ENCODE measurements around the gene MEG3. TPM values are rescaled to one million over a fixed set of nuclear protein-coding genes. Genes with fewer than 3 reads are reported as not detected.
A peak's percentile ranks its signal among the peaks of the same experiment; 100 is the strongest.

Gene MEG3
- polyA plus RNA-seq, 1 donor from 2014 or later, result not detected

GRCh38 chr14:100790502-100791347, 35.2 kb upstream of the MEG3 start:
- no peak for TF ChIP-seq CTCF (IDR thresholded peaks at IDR 0.05; ENCODE audit: poor library complexity, severe bottlenecking)
- peak; percentile 44 for TF ChIP-seq POLR2AphosphoS5 (IDR thresholded peaks at IDR 0.05)
- TF ChIP-seq TAF1 (IDR thresholded peaks at IDR 0.05; ENCODE audit: low read depth), result no peak
- no peak for TF ChIP-seq EP300 (conservative IDR thresholded peaks at IDR 0.05; ENCODE audit: poor library complexity, severe bottlenecking)
- no peak for TF ChIP-seq MXI1 (conservative IDR thresholded peaks at IDR 0.05; ENCODE audit: poor library complexity, severe bottlenecking)
- no peak for TF ChIP-seq EZH2 (IDR thresholded peaks at IDR 0.05; ENCODE audit: borderline replicate concordance, insufficient read depth, low read length, poor library complexity, severe bottlenecking)
- no peak for TF ChIP-seq SMC3 (conservative IDR thresholded peaks at IDR 0.05; ENCODE audit: poor library complexity)
- TF ChIP-seq REST (IDR thresholded peaks at IDR 0.05; ENCODE audit: borderline replicate concordance), result peak; percentile 73
- no peak for TF ChIP-seq RAD21 (conservative IDR thresholded peaks at IDR 0.05)
- Histone ChIP-seq H3K27ac (ENCODE audit: low read length) (peak overlapping the region; percentile 2), H3K9ac (ENCODE audit: low read length) (peak overlapping the region; percentile 13)

GRCh38 chr14:100791348-100791735, 34.6 kb upstream of the MEG3 start:
- H3K9ac ChIP-seq (ENCODE audit: low read length), result peak overlapping the region; percentile 13
- no peaks in the 10 kb centered on the region for H3F3A ChIP-seq (ENCODE audit: insufficient read depth, low read length, poor library complexity, severe bottlenecking)
- no peak for TF ChIP-seq CTCF (IDR thresholded peaks at IDR 0.05; ENCODE audit: poor library complexity, severe bottlenecking)
- no peak for TF ChIP-seq EZH2 (IDR thresholded peaks at IDR 0.05; ENCODE audit: borderline replicate concordance, insufficient read depth, low read length, poor library complexity, severe bottlenecking)
- TF ChIP-seq TAF1 (IDR thresholded peaks at IDR 0.05; ENCODE audit: low read depth), result no peak
- no peak for TF ChIP-seq POLR2AphosphoS5 (IDR thresholded peaks at IDR 0.05)
- TF ChIP-seq RAD21 (conservative IDR thresholded peaks at IDR 0.05), result no peak
- TF ChIP-seq REST (IDR thresholded peaks at IDR 0.05; ENCODE audit: borderline replicate concordance), result no peak
- no peak for TF ChIP-seq MXI1 (conservative IDR thresholded peaks at IDR 0.05; ENCODE audit: poor library complexity, severe bottlenecking)
- TF ChIP-seq EP300 (conservative IDR thresholded peaks at IDR 0.05; ENCODE audit: poor library complexity, severe bottlenecking), result no peak
- TF ChIP-seq SMC3 (conservative IDR thresholded peaks at IDR 0.05; ENCODE audit: poor library complexity), result no peak
- H3K27ac ChIP-seq (ENCODE audit: low read length), result no peak overlapping the region
- no peak overlapping the region for H2AFZ ChIP-seq (ENCODE audit: low read depth, low read length)
- no peak overlapping the region for H3K4me2 ChIP-seq (ENCODE audit: low read length)
- H3K4me3 ChIP-seq (ENCODE audit: low read length), result no peak overlapping the region
- no peaks in the 10 kb centered on the region for H3K36me3 ChIP-seq (ENCODE audit: insufficient read depth, low read length)
- H3K9me3 ChIP-seq (ENCODE audit: low read length), result no peaks in the 10 kb centered on the region
- H3K9me2 ChIP-seq (ENCODE audit: insufficient read depth, low read length), result no peaks in the 10 kb centered on the region
- no peaks in the 10 kb centered on the region for H3K27me3 ChIP-seq (ENCODE audit: insufficient read depth, low read depth, low read length)
- H4K20me1 ChIP-seq (ENCODE audit: insufficient read depth), result no peaks in the 10 kb centered on the region
- no peaks in the 10 kb centered on the region for H3K79me2 ChIP-seq (replicated peaks; ENCODE audit: insufficient read depth, low read length)

More at GRCh38 chr14:100790502-100791347, 35.2 kb upstream of the MEG3 start:
- H3K4me3 ChIP-seq (ENCODE audit: low read length), result no peak overlapping the region
- H3K79me2 ChIP-seq (replicated peaks; ENCODE audit: insufficient read depth, low read length), result no peaks in the 10 kb centered on the region
- no peaks in the 10 kb centered on the region for H3K36me3 ChIP-seq (ENCODE audit: insufficient read depth, low read length)
- H3K9me3 ChIP-seq (ENCODE audit: low read length), result no peaks in the 10 kb centered on the region
- H3F3A ChIP-seq (ENCODE audit: insufficient read depth, low read length, poor library complexity, severe bottlenecking), result no peaks in the 10 kb centered on the region
- no peaks in the 10 kb centered on the region for H3K9me2 ChIP-seq (ENCODE audit: insufficient read depth, low read length)
- no peak overlapping the region for H3K4me2 ChIP-seq (ENCODE audit: low read length)
- no peaks in the 10 kb centered on the region for H4K20me1 ChIP-seq (ENCODE audit: insufficient read depth)
- H2AFZ ChIP-seq (ENCODE audit: low read depth, low read length), result no peak overlapping the region
- H3K27me3 ChIP-seq (ENCODE audit: insufficient read depth, low read depth, low read length), result no peaks in the 10 kb centered on the region

Measured in neural cell (in vitro differentiated cells).